CD14-positive monocyte (primary cell): Measurements from ENCODE around the gene POU6F2. TPM values are rescaled to one million over a fixed set of nuclear protein-coding genes. Genes with fewer than 3 reads are reported as not detected.

Experiments
- DNase-seq, 3 donors: peaks; one replicate each; pipeline ENCODE4 v3.0.0-alpha.2; 2011 to 2022
- H2AFZ ChIP-seq: 2 replicates; pipeline ENCODE4 v1.6.0; 2012; ENCODE audit warnings: mild to moderate bottlenecking, low read depth, low read length, inconsistent platforms; ENCODE audit not compliant: insufficient read depth, poor library complexity, severe bottlenecking
- H3K27ac ChIP-seq, 2 donors: 1 replicate in 1 of 2; 2 replicates in 1 of 2; pipeline ENCODE4 v1.5.1; 2012 to 2013; ENCODE audit warnings: low read length in 2 of 2, control low read depth in 1 of 2, inconsistent platforms in 1 of 2, low read depth in 1 of 2, mild to moderate bottlenecking in 1 of 2
- H3K27me3 ChIP-seq, 2 donors: one replicate each; pipeline versions ENCODE4 v1.6.0 to v1.6.1; 2011 to 2013; ENCODE audit warnings: low read length in 2 of 2; ENCODE audit not compliant: control insufficient read depth in 2 of 2, insufficient read depth in 2 of 2
- H3K36me3 ChIP-seq, 2 donors: replicated peaks in 1 of 2; 1 replicate in 1 of 2; 2 replicates in 1 of 2; pipeline versions ENCODE4 v1.5.1 to v1.6.1; 2012 to 2013; ENCODE audit warnings: low read length in 2 of 2, control low read depth in 1 of 2, inconsistent platforms in 1 of 2, mild to moderate bottlenecking in 1 of 2; ENCODE audit not compliant: insufficient read depth in 2 of 2, control insufficient read depth in 1 of 2
- H3K4me1 ChIP-seq, 2 donors: 1 replicate in 1 of 2; 2 replicates in 1 of 2; pipeline versions ENCODE4 v1.5.1 to v1.6.1; 2012 to 2013; ENCODE audit warnings: low read length in 2 of 2, control low read depth in 1 of 2, inconsistent platforms in 1 of 2, mild to moderate bottlenecking in 1 of 2, moderate library complexity in 1 of 2; ENCODE audit not compliant: insufficient read depth in 2 of 2, control insufficient read depth in 1 of 2
- H3K4me2 ChIP-seq: replicated peaks from 2 replicates; pipeline ENCODE3; 2012; ENCODE audit warnings: low read length, moderate library complexity, mild to moderate bottlenecking; ENCODE audit not compliant: poor library complexity, severe bottlenecking; ENCODE audit errors: extremely low read depth
- H3K4me3 ChIP-seq, 3 experiments: fragments of 200-600 bp in 1 of 3; sonication (generic) in 1 of 3; replicated peaks in 1 of 3; 1 replicate in 2 of 3; 2 replicates in 1 of 3; pipeline ENCODE4 v1.5.1; 2011 to 2013; ENCODE audit warnings: low read length in 3 of 3, mild to moderate bottlenecking in 3 of 3, control low read depth in 2 of 3, low read depth in 2 of 3, inconsistent platforms in 1 of 3, moderate library complexity in 1 of 3
- H3K79me2 ChIP-seq: 2 replicates; pipeline ENCODE4 v1.6.0; 2012; ENCODE audit warnings: mild to moderate bottlenecking, control low read depth, inconsistent platforms, low read length, moderate library complexity; ENCODE audit not compliant: insufficient read depth
- H3K9ac ChIP-seq: 2 replicates; pipeline ENCODE4 v1.6.0; 2017; ENCODE audit warnings: low read length, mild to moderate bottlenecking; ENCODE audit not compliant: insufficient read depth, poor library complexity, severe bottlenecking
- H3K9me3 ChIP-seq, 2 donors: replicated peaks in 1 of 2; 1 replicate in 1 of 2; 2 replicates in 1 of 2; pipeline versions ENCODE4 v1.5.1 to v1.6.1; 2012 to 2013; ENCODE audit warnings: low read length in 2 of 2, control low read depth in 1 of 2; ENCODE audit not compliant: control insufficient read depth in 1 of 2, insufficient read depth in 1 of 2
- H4K20me1 ChIP-seq: 2 replicates; pipeline ENCODE4 v1.6.0; 2012; ENCODE audit warnings: mild to moderate bottlenecking, low read length, control low read depth, moderate library complexity; ENCODE audit not compliant: insufficient read depth
- H3K27ac Mint-ChIP-seq, 7 donors: one replicate each; pipeline ENCODE4 v1.8.0; 2020; ENCODE audit warnings: mild to moderate bottlenecking in 7 of 7, mixed read lengths in 7 of 7, moderate library complexity in 6 of 7, inconsistent platforms in 2 of 7
- H3K27me3 Mint-ChIP-seq, 3 donors: one replicate each; pipeline ENCODE4 v1.8.0; 2021 to 2022; ENCODE audit warnings: low read depth in 3 of 3, mild to moderate bottlenecking in 3 of 3, mixed read lengths in 3 of 3, moderate library complexity in 3 of 3, inconsistent platforms in 1 of 3
- H3K36me3 Mint-ChIP-seq, 2 donors: one replicate each; pipeline ENCODE4 v1.8.0; 2020; ENCODE audit warnings: mixed read lengths in 2 of 2, inconsistent platforms in 1 of 2, mild to moderate bottlenecking in 1 of 2
- H3K4me1 Mint-ChIP-seq: one replicate; pipeline ENCODE4 v1.8.0; 2020; ENCODE audit warnings: mild to moderate bottlenecking, mixed read lengths
- H3K4me3 Mint-ChIP-seq, 2 donors: one replicate each; pipeline ENCODE4 v1.8.0; 2020; ENCODE audit warnings: mild to moderate bottlenecking in 2 of 2, mixed read lengths in 2 of 2, moderate library complexity in 1 of 2
- H3K9me3 Mint-ChIP-seq, 7 donors: one replicate each; pipeline ENCODE4 v1.8.0; 2020 to 2022; ENCODE audit warnings: mixed read lengths in 7 of 7, mild to moderate bottlenecking in 6 of 7, moderate library complexity in 6 of 7, inconsistent platforms in 2 of 7
- WGBS: methylation state at CpG from one replicate; pipeline ENCODE4 v1.1.5; 2013; ENCODE audit warnings: missing lambda C conversion rate; ENCODE audit not compliant: insufficient coverage; 5-methylcytosine and 5-hydroxymethylcytosine counted together
- intact Hi-C, 2 donors: fragments of 100-400 bp; cut with micrococcal nuclease; formaldehyde crosslinking; loops; one replicate each; pipeline versions ENCODE4 v1.15.0 to v1.15.1; 2023
- polyA plus RNA-seq, 3 donors: library from polyadenylated mRNA; depleted of rRNA in 1 of 3; unstranded in 2 of 3; stranded (reverse) in 1 of 3; fragments of 300-500 nt in 2 of 3; fragments of >200 nt in 1 of 3; fragmentation: Illumina TruSeq in 2 of 3; gene quantifications; 1 replicate in 2 of 3; 2 replicates in 1 of 3; pipeline ENCODE4 v1.2.3, GENCODE V29; 2012 to 2021
- TF ChIP-seq, protein P1 (sequence below): fragments of 200-600 bp; IDR thresholded peaks from one replicate; pipeline ENCODE4 v1.8.0; 2022; ENCODE audit warnings: antibody characterized with exemption, mild to moderate bottlenecking

POU6F2 gene
- polyA plus RNA-seq, 3 donors = not detected

GRCh38 chr7:39332142-39332541 is 354.4 kb downstream of the POU6F2 start:
- H3K4me1 ChIP-seq = no peaks in the 10 kb centered on the region
- Mint-ChIP-seq H3K27ac (no peak overlapping the region), H3K27me3 (peaks cover 0 to 4% (median 4%) of the 10 kb centered on the region in 3 donors), H3K4me3 (no peak overlapping the region), H3K4me1 (no peaks in the 10 kb centered on the region), H3K36me3 (no peaks in the 10 kb centered on the region), H3K9me3 (peaks cover 0 to 2% (median 0%) of the 10 kb centered on the region in 7 donors)
- no peaks in the 10 kb centered on the region for H3K79me2 ChIP-seq
- no peak overlapping the region for H3K4me3 ChIP-seq
- TF ChIP-seq, protein P1, sequence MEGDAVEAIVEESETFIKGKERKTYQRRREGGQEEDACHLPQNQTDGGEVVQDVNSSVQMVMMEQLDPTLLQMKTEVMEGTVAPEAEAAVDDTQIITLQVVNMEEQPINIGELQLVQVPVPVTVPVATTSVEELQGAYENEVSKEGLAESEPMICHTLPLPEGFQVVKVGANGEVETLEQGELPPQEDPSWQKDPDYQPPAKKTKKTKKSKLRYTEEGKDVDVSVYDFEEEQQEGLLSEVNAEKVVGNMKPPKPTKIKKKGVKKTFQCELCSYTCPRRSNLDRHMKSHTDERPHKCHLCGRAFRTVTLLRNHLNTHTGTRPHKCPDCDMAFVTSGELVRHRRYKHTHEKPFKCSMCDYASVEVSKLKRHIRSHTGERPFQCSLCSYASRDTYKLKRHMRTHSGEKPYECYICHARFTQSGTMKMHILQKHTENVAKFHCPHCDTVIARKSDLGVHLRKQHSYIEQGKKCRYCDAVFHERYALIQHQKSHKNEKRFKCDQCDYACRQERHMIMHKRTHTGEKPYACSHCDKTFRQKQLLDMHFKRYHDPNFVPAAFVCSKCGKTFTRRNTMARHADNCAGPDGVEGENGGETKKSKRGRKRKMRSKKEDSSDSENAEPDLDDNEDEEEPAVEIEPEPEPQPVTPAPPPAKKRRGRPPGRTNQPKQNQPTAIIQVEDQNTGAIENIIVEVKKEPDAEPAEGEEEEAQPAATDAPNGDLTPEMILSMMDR = no peak
- H3K36me3 ChIP-seq = no peaks in the 10 kb centered on the region
- no peak overlapping the region for H3K27ac ChIP-seq
- H3K4me2 ChIP-seq = no peak overlapping the region
- no peaks in the 10 kb centered on the region for H4K20me1 ChIP-seq
- WGBS = 75% methylated on average over 1 of the region's 2 CpGs
- intact Hi-C loops = no loop called here
- H3K27me3 ChIP-seq = no peaks in the 10 kb centered on the region
- H3K9ac ChIP-seq = no peak overlapping the region
- DNase-seq = no peak
- H3K9me3 ChIP-seq = no peaks in the 10 kb centered on the region
- no peak overlapping the region for H2AFZ ChIP-seq

DNA sequence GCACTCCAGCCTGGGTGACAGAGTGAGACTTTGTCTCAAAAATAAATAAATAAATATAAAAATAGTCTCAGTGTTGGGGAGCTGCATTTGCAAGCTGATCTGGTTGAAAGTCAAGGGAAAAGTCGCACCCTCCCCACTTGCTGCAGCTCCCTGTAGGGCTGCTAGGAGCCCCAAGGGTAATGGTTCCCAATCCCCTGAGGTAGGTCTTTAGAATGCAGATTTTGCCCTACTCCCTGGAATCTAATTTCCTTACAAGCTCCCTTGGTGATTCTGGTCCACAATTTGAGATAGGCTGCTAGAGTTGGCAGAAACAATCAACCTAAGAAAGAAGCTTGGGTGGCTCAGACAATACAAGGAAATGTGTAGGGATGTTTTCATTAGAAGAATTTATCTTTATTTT is 356.0 kb downstream of the POU6F2 start:
- H2AFZ ChIP-seq = no peak overlapping the region
- TF ChIP-seq, protein P1 = no peak
- H3K9ac ChIP-seq = no peak overlapping the region
- peaks cover 1 to 4% (median 4%) of the 10 kb centered on the region in 3 donors for H3K27me3 Mint-ChIP-seq
- H3K4me2 ChIP-seq = no peak overlapping the region
- intact Hi-C loops = no loop called here
- WGBS = no CpG with 5 or more reads among the region's 1 CpG
- no peak overlapping the region for H3K4me3 ChIP-seq
- no peak overlapping the region for H3K27ac Mint-ChIP-seq
- no peaks in the 10 kb centered on the region for H3K4me1 ChIP-seq
- no peaks in the 10 kb centered on the region for H3K79me2 ChIP-seq
- DNase-seq = no peak
- H3K4me1 Mint-ChIP-seq = no peaks in the 10 kb centered on the region
- no peaks in the 10 kb centered on the region for H3K27me3 ChIP-seq
- no peaks in the 10 kb centered on the region for H4K20me1 ChIP-seq
- no peaks in the 10 kb centered on the region for H3K36me3 ChIP-seq
- no peak overlapping the region for H3K27ac ChIP-seq
- no peaks in the 10 kb centered on the region for H3K9me3 ChIP-seq
- H3K36me3 Mint-ChIP-seq = no peaks in the 10 kb centered on the region
- H3K4me3 Mint-ChIP-seq = no peak overlapping the region
- peaks cover 0 to 2% (median 0%) of the 10 kb centered on the region in 7 donors for H3K9me3 Mint-ChIP-seq
